ENCODE measurements around the gene CCSER2. TPM values are rescaled to one million over a fixed set of nuclear protein-coding genes. Genes with fewer than 3 reads are reported as not detected.

Gene CCSER2
- total RNA-seq, 1 donor from 2014 or later: 66.1 TPM

- H3K9me3 ChIP-seq: no peaks in the 10 kb centered on the region
Measured at GRCh38 chr10:84469470-84469869, 141.1 kb downstream of the CCSER2 start.

DNA sequence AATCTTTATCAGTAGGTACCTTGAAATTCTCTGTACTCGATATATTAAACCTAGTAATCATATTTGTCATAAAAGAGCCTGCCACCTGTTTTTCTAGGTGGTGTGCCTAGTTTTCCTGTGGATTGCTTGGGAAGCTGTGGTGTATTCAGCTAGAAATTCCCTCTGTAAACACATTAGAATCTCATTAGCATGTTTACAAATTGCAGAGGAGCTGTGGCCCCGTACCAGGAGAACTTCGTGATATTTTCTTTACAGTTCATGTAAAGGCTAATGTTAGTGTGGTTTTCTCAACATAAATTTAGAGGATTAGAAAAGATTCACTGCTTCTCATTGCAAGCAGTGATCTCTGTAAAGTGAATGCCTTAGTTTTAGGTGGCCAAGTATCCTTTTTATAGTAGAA lies 144.7 kb downstream of the CCSER2 start:
- H3K4me3 ChIP-seq: no peak overlapping the region
- TF ChIP-seq, protein P1, sequence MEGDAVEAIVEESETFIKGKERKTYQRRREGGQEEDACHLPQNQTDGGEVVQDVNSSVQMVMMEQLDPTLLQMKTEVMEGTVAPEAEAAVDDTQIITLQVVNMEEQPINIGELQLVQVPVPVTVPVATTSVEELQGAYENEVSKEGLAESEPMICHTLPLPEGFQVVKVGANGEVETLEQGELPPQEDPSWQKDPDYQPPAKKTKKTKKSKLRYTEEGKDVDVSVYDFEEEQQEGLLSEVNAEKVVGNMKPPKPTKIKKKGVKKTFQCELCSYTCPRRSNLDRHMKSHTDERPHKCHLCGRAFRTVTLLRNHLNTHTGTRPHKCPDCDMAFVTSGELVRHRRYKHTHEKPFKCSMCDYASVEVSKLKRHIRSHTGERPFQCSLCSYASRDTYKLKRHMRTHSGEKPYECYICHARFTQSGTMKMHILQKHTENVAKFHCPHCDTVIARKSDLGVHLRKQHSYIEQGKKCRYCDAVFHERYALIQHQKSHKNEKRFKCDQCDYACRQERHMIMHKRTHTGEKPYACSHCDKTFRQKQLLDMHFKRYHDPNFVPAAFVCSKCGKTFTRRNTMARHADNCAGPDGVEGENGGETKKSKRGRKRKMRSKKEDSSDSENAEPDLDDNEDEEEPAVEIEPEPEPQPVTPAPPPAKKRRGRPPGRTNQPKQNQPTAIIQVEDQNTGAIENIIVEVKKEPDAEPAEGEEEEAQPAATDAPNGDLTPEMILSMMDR (IDR thresholded peaks at IDR 0.05): no peak
- no peaks in the 10 kb centered on the region for H3K9me3 ChIP-seq
- no peak overlapping the region for H3K27ac ChIP-seq
- ATAC-seq (no peak), DNase-seq (no peak)
- no peaks in the 10 kb centered on the region for H3K27me3 ChIP-seq (ENCODE audit: low read depth)
- intact Hi-C loops (cut with DNase I): no loop called here
- H3K4me1 ChIP-seq: no peaks in the 10 kb centered on the region
- peaks cover 16% of the 10 kb centered on the region for H3K36me3 ChIP-seq

More at GRCh38 chr10:84469470-84469869, 141.1 kb downstream of the CCSER2 start:
- no peak overlapping the region for H3K4me3 ChIP-seq
- TF ChIP-seq, protein P1 (IDR thresholded peaks at IDR 0.05): no peak
- DNase-seq (no peak), ATAC-seq (no peak)
- H3K4me1 ChIP-seq: no peaks in the 10 kb centered on the region
- H3K27me3 ChIP-seq (ENCODE audit: low read depth): no peaks in the 10 kb centered on the region
- no peak overlapping the region for H3K27ac ChIP-seq
- peaks cover 25% of the 10 kb centered on the region for H3K36me3 ChIP-seq
- intact Hi-C loops (cut with DNase I): no loop called here

GRCh38 chr10:84477398-84478128 lies 149.2 kb downstream of the CCSER2 start:
- peaks cover 11% of the 10 kb centered on the region for H3K36me3 ChIP-seq
- H3K4me1 ChIP-seq: peaks cover 10% of the 10 kb centered on the region
- no peaks in the 10 kb centered on the region for H3K27me3 ChIP-seq (ENCODE audit: low read depth)
- no peak for DNase-seq
- no peaks in the 10 kb centered on the region for H3K9me3 ChIP-seq
- H3K4me3 ChIP-seq: no peak overlapping the region
- ATAC-seq: no peak
- TF ChIP-seq, protein P1 (IDR thresholded peaks at IDR 0.05): no peak
- intact Hi-C loops (cut with DNase I): no loop called here
- no peak overlapping the region for H3K27ac ChIP-seq

- no peaks in the 10 kb centered on the region for H3K27me3 ChIP-seq (ENCODE audit: low read depth)
- ATAC-seq: no peak
- TF ChIP-seq, protein P1 (IDR thresholded peaks at IDR 0.05): no peak
Measured at GRCh38 chr10:84478151-84478550, 149.8 kb downstream of the CCSER2 start.

DNA sequence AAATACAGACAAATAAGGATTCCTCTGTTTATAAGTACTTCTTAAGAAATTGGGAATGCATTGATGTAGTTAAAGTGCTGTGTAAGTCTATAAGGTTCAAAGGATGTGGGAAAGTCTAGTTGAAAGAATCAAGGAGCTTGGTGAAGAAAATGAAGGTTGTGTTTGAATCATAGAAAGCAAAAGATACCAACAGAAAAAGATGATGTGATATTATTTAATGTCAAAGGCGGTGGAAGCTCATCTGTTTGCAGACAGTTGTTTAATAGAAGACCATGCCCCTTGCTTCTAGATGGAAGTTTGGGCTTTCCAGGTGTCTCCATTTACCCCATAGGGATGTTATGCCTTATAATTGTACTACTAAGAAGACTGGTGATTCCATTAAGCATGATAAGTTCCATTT lies 150.3 kb downstream of the CCSER2 start:
- intact Hi-C loops (cut with DNase I): no loop called here
- TF ChIP-seq, protein P1 (IDR thresholded peaks at IDR 0.05): no peak
- ATAC-seq (no peak), DNase-seq (no peak)
- no peaks in the 10 kb centered on the region for H3K9me3 ChIP-seq
- H3K27ac ChIP-seq: no peak overlapping the region
- H3K27me3 ChIP-seq (ENCODE audit: low read depth): no peaks in the 10 kb centered on the region
- H3K4me3 ChIP-seq: no peak overlapping the region
- H3K4me1 ChIP-seq: peaks cover 10% of the 10 kb centered on the region
- peaks cover 11% of the 10 kb centered on the region for H3K36me3 ChIP-seq

More at GRCh38 chr10:84478151-84478550, 149.8 kb downstream of the CCSER2 start:
- Histone ChIP-seq H3K9me3 (no peaks in the 10 kb centered on the region), H3K27ac (no peak overlapping the region), H3K4me3 (no peak overlapping the region), H3K4me1 (peaks cover 10% of the 10 kb centered on the region), H3K36me3 (peaks cover 11% of the 10 kb centered on the region)
- DNase-seq: no peak
- intact Hi-C loops (cut with DNase I): no loop called here
